Measurements from ENCODE around the gene PITPNB. TPM values are rescaled to one million over a fixed set of nuclear protein-coding genes. Genes with fewer than 3 reads are reported as not detected.

PITPNB gene
- total RNA-seq, 1 donor, result 30.8 TPM

DNA sequence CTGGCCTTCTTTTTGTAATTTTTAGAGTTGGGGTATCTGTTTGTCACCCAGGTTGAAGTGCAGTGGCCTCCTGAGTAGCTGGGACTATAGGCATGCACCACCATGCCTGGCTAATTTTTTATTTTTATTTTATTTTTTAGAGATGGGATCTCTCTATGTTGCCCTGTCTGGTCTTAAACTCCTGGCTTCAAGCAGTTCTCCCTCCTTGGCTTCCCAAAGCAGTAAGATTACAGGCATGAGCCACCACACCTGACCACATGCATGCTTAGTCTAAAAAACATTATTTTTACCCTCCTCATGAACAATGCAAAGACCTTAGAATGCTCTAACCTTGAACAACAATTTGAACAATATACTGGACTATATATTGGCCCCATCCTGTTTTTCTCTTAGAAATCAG is 22.1 kb upstream of the PITPNB start:
- Histone ChIP-seq H3K79me2 (ENCODE audit: insufficient read depth, low read length) (no peaks in the 10 kb centered on the region), H3K9me3 (ENCODE audit: low read depth, low read length) (no peaks in the 10 kb centered on the region), H3K4me1 (ENCODE audit: insufficient read depth, low read length) (no peaks in the 10 kb centered on the region), H3K4me2 (ENCODE audit: insufficient read depth, low read length) (no peak overlapping the region), H2AFZ (ENCODE audit: low read length) (no peak overlapping the region), H3K27me3 (ENCODE audit: insufficient read depth, low read length) (no peaks in the 10 kb centered on the region), H4K20me1 (ENCODE audit: insufficient read depth, low read length) (no peaks in the 10 kb centered on the region), H3K4me3 (ENCODE audit: insufficient read depth, low read length) (no peak overlapping the region), H3K27ac (ENCODE audit: low read depth, low read length) (no peak overlapping the region), H3K36me3 (ENCODE audit: insufficient read depth, low read length) (no peaks in the 10 kb centered on the region)
- TF ChIP-seq CTCF (IDR thresholded peaks at IDR 0.05; ENCODE audit: extremely low read depth, low read depth, low read length), result no peak
- no peak for DNase-seq (ENCODE audit: insufficient read length, low spot score, missing footprints)

DNA sequence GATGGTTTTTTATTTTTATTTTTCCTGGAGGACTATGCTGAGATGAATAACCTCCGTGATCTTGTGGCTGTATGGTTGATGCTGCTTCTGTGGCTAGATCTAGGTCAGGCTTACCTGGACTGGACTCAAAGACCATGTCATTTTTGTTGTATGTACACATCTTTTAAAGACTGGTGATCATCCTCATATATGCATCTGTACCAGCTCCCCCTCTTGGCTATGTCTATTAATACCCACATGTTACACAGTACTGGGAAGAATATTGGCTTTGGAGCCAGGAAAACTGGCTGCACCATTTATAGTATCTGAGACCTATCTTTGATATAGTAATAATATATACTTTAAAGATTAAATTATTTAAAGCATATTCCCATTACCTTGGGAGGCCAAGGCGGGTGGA is 18.4 kb upstream of the PITPNB start:
- H3K4me1 ChIP-seq (ENCODE audit: insufficient read depth, low read length), result no peaks in the 10 kb centered on the region
- peak; percentile 29 for TF ChIP-seq CTCF (IDR thresholded peaks at IDR 0.05; ENCODE audit: extremely low read depth, low read depth, low read length)
- H3K27me3 ChIP-seq (ENCODE audit: insufficient read depth, low read length), result no peaks in the 10 kb centered on the region
- H3K27ac ChIP-seq (ENCODE audit: low read depth, low read length), result no peak overlapping the region
- no peaks in the 10 kb centered on the region for H3K79me2 ChIP-seq (ENCODE audit: insufficient read depth, low read length)
- H3K4me3 ChIP-seq (ENCODE audit: insufficient read depth, low read length), result no peak overlapping the region
- H4K20me1 ChIP-seq (ENCODE audit: insufficient read depth, low read length), result no peaks in the 10 kb centered on the region
- no peak overlapping the region for H2AFZ ChIP-seq (ENCODE audit: low read length)
- peak; percentile 45 for DNase-seq (ENCODE audit: insufficient read length, low spot score, missing footprints)
- H3K9me3 ChIP-seq (ENCODE audit: low read depth, low read length), result no peaks in the 10 kb centered on the region
- no peaks in the 10 kb centered on the region for H3K36me3 ChIP-seq (ENCODE audit: insufficient read depth, low read length)
- no peak overlapping the region for H3K4me2 ChIP-seq (ENCODE audit: insufficient read depth, low read length)

- TF ChIP-seq CTCF (IDR thresholded peaks at IDR 0.05; ENCODE audit: extremely low read depth, low read depth, low read length), result no peak
- Histone ChIP-seq H3K4me2 (ENCODE audit: insufficient read depth, low read length) (no peak overlapping the region), H3K4me3 (ENCODE audit: insufficient read depth, low read length) (no peak overlapping the region), H3K79me2 (ENCODE audit: insufficient read depth, low read length) (no peaks in the 10 kb centered on the region), H2AFZ (ENCODE audit: low read length) (no peak overlapping the region), H3K4me1 (ENCODE audit: insufficient read depth, low read length) (no peaks in the 10 kb centered on the region), H3K36me3 (ENCODE audit: insufficient read depth, low read length) (no peaks in the 10 kb centered on the region), H3K27ac (ENCODE audit: low read depth, low read length) (no peak overlapping the region), H3K27me3 (ENCODE audit: insufficient read depth, low read length) (no peaks in the 10 kb centered on the region), H4K20me1 (ENCODE audit: insufficient read depth, low read length) (no peaks in the 10 kb centered on the region), H3K9me3 (ENCODE audit: low read depth, low read length) (no peaks in the 10 kb centered on the region)
- DNase-seq (ENCODE audit: insufficient read length, low spot score, missing footprints), result no peak
Observed at GRCh38 chr22:27935897-27936296, 16.8 kb upstream of the PITPNB start.

- no peaks in the 10 kb centered on the region for H3K4me1 ChIP-seq (ENCODE audit: insufficient read depth, low read length)
- H4K20me1 ChIP-seq (ENCODE audit: insufficient read depth, low read length), result no peaks in the 10 kb centered on the region
- no peak for DNase-seq (ENCODE audit: insufficient read length, low spot score, missing footprints)
- H3K27ac ChIP-seq (ENCODE audit: low read depth, low read length), result no peak overlapping the region
- H3K36me3 ChIP-seq (ENCODE audit: insufficient read depth, low read length), result no peaks in the 10 kb centered on the region
- no peak overlapping the region for H3K4me2 ChIP-seq (ENCODE audit: insufficient read depth, low read length)
- H3K27me3 ChIP-seq (ENCODE audit: insufficient read depth, low read length), result no peaks in the 10 kb centered on the region
- TF ChIP-seq CTCF (IDR thresholded peaks at IDR 0.05; ENCODE audit: extremely low read depth, low read depth, low read length), result no peak
- no peak overlapping the region for H2AFZ ChIP-seq (ENCODE audit: low read length)
- no peaks in the 10 kb centered on the region for H3K79me2 ChIP-seq (ENCODE audit: insufficient read depth, low read length)
- H3K4me3 ChIP-seq (ENCODE audit: insufficient read depth, low read length), result no peak overlapping the region
- no peaks in the 10 kb centered on the region for H3K9me3 ChIP-seq (ENCODE audit: low read depth, low read length)
Observed at GRCh38 chr22:27934069-27934468, 15.0 kb upstream of the PITPNB start.

Data from osteoblast (primary cell).